Left ventricle myocardium inferior (tissue), 1 donor: ENCODE data around the gene DSG4. TPM values are rescaled to one million over a fixed set of nuclear protein-coding genes. Genes with fewer than 3 reads are reported as not detected.
"Not testable (repeated sequence)": the region's sequence is repeated elsewhere in the genome, so short reads cannot be mapped to it uniquely, and the experiment has no call there.

Experiments
- DNase-seq: peaks from one replicate; pipeline ENCODE4 v3.0.0-alpha.2; 2020
- H3K27ac ChIP-seq: fragments of 200-600 bp; replicated peaks from 2 replicates; pipeline ENCODE4 v1.8.0; 2021
- H3K27me3 ChIP-seq: fragments of 200-600 bp; 2 replicates; pipeline ENCODE4 v1.8.0; 2021; ENCODE audit warnings: low read depth
- H3K36me3 ChIP-seq: fragments of 200-600 bp; 2 replicates; pipeline ENCODE4 v1.8.0; 2021
- H3K4me1 ChIP-seq: fragments of 200-600 bp; 2 replicates; pipeline ENCODE4 v1.8.0; 2021
- H3K4me3 ChIP-seq: fragments of 200-600 bp; 2 replicates; pipeline ENCODE4 v1.8.0; 2021; ENCODE audit warnings: mild to moderate bottlenecking, moderate library complexity
- H3K9me3 ChIP-seq: fragments of 200-600 bp; replicated peaks from 2 replicates; pipeline ENCODE4 v1.8.0; 2021
- CTCF ChIP-seq: fragments of 200-600 bp; IDR thresholded peaks from 2 replicates; pipeline ENCODE4 v1.8.0; 2021; ENCODE audit warnings: antibody characterized with exemption, mild to moderate bottlenecking, borderline replicate concordance
- intact Hi-C: fragments of 100-400 bp; cut with micrococcal nuclease; formaldehyde crosslinking; loops from one replicate; pipeline ENCODE4 v1.11.0; 2022
- long read RNA-seq: library from polyadenylated mRNA; unstranded; transcript quantifications from one replicate; pipeline ENCODE4 v2.0.0, GENCODE V29; 2021
- total RNA-seq: library from RNA; stranded (reverse); fragmentation: NEBNext Ultra II Directional; extraction: Animal tissue kit (Norgen Biotek cat#: 25700); gene quantifications from one replicate; pipeline ENCODE4 v1.2.1, GENCODE V29; 2021
- donor health status: DM: no; HTN: yes; CAD: no; lungs with severe emphysema.

DSG4 gene
- not detected for total RNA-seq
- long read RNA-seq: 0 reads

- no peak for TF ChIP-seq CTCF
- no peaks in the 10 kb centered on the region for H3K9me3 ChIP-seq
- DNase-seq: no peak
- H3K27ac ChIP-seq: no peak within 1 kb of the TSS
- H3K4me3 ChIP-seq: no peak within 1 kb of the TSS
- no peaks in the 10 kb centered on the region for H3K4me1 ChIP-seq
- intact Hi-C loops: no loop called here
- no peaks in the 10 kb centered on the region for H3K36me3 ChIP-seq
- H3K27me3 ChIP-seq: no peaks in the 10 kb centered on the region
Measured at GRCh38 chr18:31376477-31376876, at the start of gene DSG4. Gene DSG4, plus strand, starts transcription at chr18:31376777. Its CDS starts 135 bp downstream, at chr18:31376912.

- no peak overlapping the region for H3K4me3 ChIP-seq
- no peak overlapping the region for H3K27ac ChIP-seq
- intact Hi-C loops: no loop called here
- H3K27me3 ChIP-seq: no peaks in the 10 kb centered on the region
- no peaks in the 10 kb centered on the region for H3K36me3 ChIP-seq
- H3K9me3 ChIP-seq: no peaks in the 10 kb centered on the region
- no peak for TF ChIP-seq CTCF
- no peak for DNase-seq
- no peaks in the 10 kb centered on the region for H3K4me1 ChIP-seq
Measured at GRCh38 chr18:31329787-31330438, 46.7 kb upstream of the DSG4 start.

GRCh38 chr18:31343454-31343853 lies 33.1 kb upstream of the DSG4 start:
- Histone ChIP-seq H3K36me3 (no peaks in the 10 kb centered on the region), H3K9me3 (no peaks in the 10 kb centered on the region), H3K27me3 (no peaks in the 10 kb centered on the region), H3K4me3 (no peak overlapping the region), H3K4me1 (no peaks in the 10 kb centered on the region), H3K27ac (no peak overlapping the region)
- intact Hi-C loops: no loop called here
- no peak for TF ChIP-seq CTCF
- DNase-seq: no peak

GRCh38 chr18:31353336-31353735 lies 23.2 kb upstream of the DSG4 start:
- H3K27ac ChIP-seq, H3K27me3 ChIP-seq, H3K4me1 ChIP-seq, intact Hi-C loops, H3K9me3 ChIP-seq, H3K36me3 ChIP-seq, DNase-seq, H3K4me3 ChIP-seq: not testable (repeated sequence)

- Histone ChIP-seq H3K4me3 (no peak overlapping the region), H3K9me3 (no peaks in the 10 kb centered on the region), H3K36me3 (no peaks in the 10 kb centered on the region), H3K4me1 (no peaks in the 10 kb centered on the region), H3K27me3 (no peaks in the 10 kb centered on the region), H3K27ac (no peak overlapping the region)
- intact Hi-C loops: no loop called here
- no peak for DNase-seq
- no peak for TF ChIP-seq CTCF
Measured at GRCh38 chr18:31354990-31355389, 21.6 kb upstream of the DSG4 start.

GRCh38 chr18:31356025-31356424 lies 20.6 kb upstream of the DSG4 start:
- no peak for TF ChIP-seq CTCF
- Histone ChIP-seq H3K27me3 (no peaks in the 10 kb centered on the region), H3K4me3 (no peak overlapping the region), H3K27ac (no peak overlapping the region), H3K9me3 (no peaks in the 10 kb centered on the region), H3K4me1 (no peaks in the 10 kb centered on the region), H3K36me3 (no peaks in the 10 kb centered on the region)
- intact Hi-C loops: no loop called here
- no peak for DNase-seq
